Astrocyte (in vitro differentiated cells and primary cell): ENCODE measurements around the gene ZNF22.

ENCODE experiments used
- CTCF ChIP-seq: IDR thresholded peaks from 2 replicates; pipeline ENCODE4 v1.5.1; 2011; ENCODE audit warnings: low read depth, mild to moderate bottlenecking, inconsistent platforms, low read length, moderate library complexity; ENCODE audit not compliant: insufficient read depth
- EZH2 ChIP-seq: IDR thresholded peaks from 2 replicates; pipeline ENCODE4 v1.6.1; 2012; ENCODE audit warnings: mild to moderate bottlenecking, low read length, inconsistent platforms; ENCODE audit not compliant: insufficient read depth

- TF ChIP-seq CTCF (no peak), EZH2 (no peak)
Measured at GRCh38 chr10:44982114-44982460, 18.6 kb upstream of the ZNF22 start.
